HepG2 (cell line): ENCODE data around the gene MEIS1. TPM values are rescaled to one million over a fixed set of nuclear protein-coding genes. Genes with fewer than 3 reads are reported as not detected.

Experiments
- ATAC-seq: fragments of 200-7000 bp; cut with Tn5 transposase; 3 replicates; pipeline ENCODE4 v1.9.1; 2020; ENCODE audit warnings: mild to moderate bottlenecking, moderate library complexity
- Bru-seq: library from RNA; stranded (reverse); fragments of 400-500 nt; gene quantifications from one replicate; lab custom pipeline; 2021; lab: Mats Ljungman, UMichigan
- BruChase-seq, 2 experiments: library from RNA; stranded (reverse); fragments of 400-500 nt; gene quantifications; one replicate each; lab custom pipeline; 2021; lab: Mats Ljungman, UMichigan
- BruUV-seq: library from RNA; stranded (reverse); fragments of 400-500 nt; replicated peaks from 2 replicates; lab custom pipeline; 2021; lab: Mats Ljungman, UMichigan
- CTCF ChIA-PET: fragments of 300-600 bp; formaldehyde crosslinking; extraction: SDS; loops from one replicate; lab custom pipeline; 2021; ENCODE audit warnings: low total read pairs, inconsistent platforms, low intra/inter-chr PET ratio; lab: Yijun Ruan, JAX
- POLR2A ChIA-PET: fragments of 350-600 bp; sonication (Branson Sonifier 250); formaldehyde crosslinking; loops from one replicate; lab custom pipeline; 2020; ENCODE audit warnings: antibody characterized with exemption, inconsistent platforms; lab: Yijun Ruan, JAX
- DNase-seq: peaks from one replicate; pipeline ENCODE4 v3.0.0-alpha.2; 2015; ENCODE audit warnings: low spot score
- FAIRE-seq: peaks from 3 replicates; lab custom pipeline; 2011; peaks lifted over from hg19 to GRCh38; lab: Jason Lieb, UNC
- H2AFZ ChIP-seq: one replicate; pipeline ENCODE4 v1.6.1; 2011; ENCODE audit warnings: low read length, inconsistent platforms
- H3K27ac ChIP-seq: fragments of 300-600 bp; 3 replicates; pipeline ENCODE4 v1.8.0; 2011; ENCODE audit warnings: mixed run types, mild to moderate bottlenecking, mixed read lengths, low read length, inconsistent platforms; ENCODE audit not compliant: insufficient read depth; ENCODE audit errors: extremely low read length
- H3K27me3 ChIP-seq, 2 experiments: fragments of 200-600 bp in 1 of 2; 2 replicates in 1 of 2; 3 replicates in 1 of 2; pipeline versions ENCODE4 v1.6.0 to v1.8.0; 2011; ENCODE audit warnings: low read length in 2 of 2, mild to moderate bottlenecking in 2 of 2, moderate library complexity in 2 of 2, inconsistent platforms in 1 of 2; ENCODE audit not compliant: insufficient read depth in 2 of 2, control insufficient read depth in 1 of 2
- H3K36me3 ChIP-seq, 2 experiments: fragments of 200-600 bp in 1 of 2; replicated peaks in 1 of 2; 2 replicates in 1 of 2; 3 replicates in 1 of 2; pipeline versions ENCODE4 v1.5.1 to v1.8.0; 2011; ENCODE audit warnings: low read length in 2 of 2, inconsistent platforms in 1 of 2; ENCODE audit not compliant: insufficient read depth in 2 of 2, control insufficient read depth in 1 of 2
- H3K4me1 ChIP-seq: 2 replicates; pipeline ENCODE4 v1.5.1; 2012; ENCODE audit warnings: low read length, inconsistent platforms; ENCODE audit not compliant: insufficient read depth
- H3K4me2 ChIP-seq: 2 replicates; pipeline ENCODE4 v1.6.0; 2011; ENCODE audit warnings: low read depth, low read length, inconsistent platforms
- H3K4me3 ChIP-seq, 3 experiments: fragments of 200-600 bp in 1 of 3; sonication (generic), shearing (Covaris generic) in 1 of 3; replicated peaks in 1 of 3; 2 replicates each; pipeline ENCODE4 v1.5.1; 2011 to 2016; ENCODE audit warnings: low read length in 3 of 3, inconsistent platforms in 2 of 3, low read depth in 2 of 3, mild to moderate bottlenecking in 2 of 3, control low read depth in 1 of 3, mixed read lengths in 1 of 3; ENCODE audit not compliant: insufficient read depth in 1 of 3
- H3K79me2 ChIP-seq: one replicate; pipeline ENCODE4 v1.6.1; 2011; ENCODE audit warnings: low read length, inconsistent platforms; ENCODE audit not compliant: insufficient read depth
- H3K9ac ChIP-seq: 2 replicates; pipeline ENCODE4 v1.6.0; 2011; ENCODE audit warnings: mild to moderate bottlenecking, low read depth, low read length, inconsistent platforms; ENCODE audit not compliant: insufficient read depth
- H3K9me3 ChIP-seq: 2 replicates; pipeline ENCODE4 v1.5.1; 2012; ENCODE audit warnings: mild to moderate bottlenecking, low read length
- H4K20me1 ChIP-seq: 2 replicates; pipeline ENCODE4 v1.6.0; 2011; ENCODE audit warnings: inconsistent platforms, mild to moderate bottlenecking, low read length, moderate library complexity; ENCODE audit not compliant: insufficient read depth
- DNMT3B ChIP-seq: conservative IDR thresholded peaks from 2 replicates; pipeline ENCODE4 v1.6.1; 2016; ENCODE audit warnings: missing biosample characterization, control low read depth
- DR1 ChIP-seq: sonication (generic); formaldehyde crosslinking; IDR thresholded peaks from 2 replicates; pipeline ENCODE4 v1.8.0; 2021; ENCODE audit warnings: mild to moderate bottlenecking, missing genetic modification reagents, inconsistent platforms
- EHMT2 ChIP-seq: fragments of 200-600 bp; sonication (generic); IDR thresholded peaks from 2 replicates; pipeline ENCODE4 v1.7.0; 2017; ENCODE audit warnings: antibody characterized with exemption, low read depth, low read length, borderline replicate concordance
- HHEX ChIP-seq: IDR thresholded peaks from 2 replicates; pipeline ENCODE4 v1.6.1; 2016; ENCODE audit warnings: control low read depth
- HOXA3 ChIP-seq: sonication (generic); formaldehyde crosslinking; IDR thresholded peaks from 2 replicates; pipeline ENCODE4 v1.5.0; 2020; ENCODE audit warnings: missing genetic modification reagents
- IRF2 ChIP-seq: IDR thresholded peaks from 2 replicates; pipeline ENCODE4 v1.6.1; 2018; ENCODE audit warnings: missing genetic modification reagents, missing compliant biosample characterization
- JDP2 ChIP-seq: sonication (generic); formaldehyde crosslinking; IDR thresholded peaks from 2 replicates; pipeline ENCODE4 v1.8.1; 2022; ENCODE audit warnings: missing genetic modification reagents, borderline replicate concordance
- KLF13 ChIP-seq: sonication (generic); formaldehyde crosslinking; IDR thresholded peaks from 2 replicates; pipeline ENCODE4 v1.4.0; 2020; ENCODE audit warnings: mild to moderate bottlenecking, missing genetic modification reagents
- NR2F1 ChIP-seq, 2 experiments: fragments of 450-650 bp in 1 of 2; formaldehyde crosslinking in 1 of 2; IDR thresholded peaks; 2 replicates each; pipeline versions ENCODE4 v1.5.0 to v1.6.1; 2016 to 2020; ENCODE audit warnings: mild to moderate bottlenecking in 1 of 2, missing compliant biosample characterization in 1 of 2, missing genetic modification reagents in 1 of 2, moderate library complexity in 1 of 2
- TBX2 ChIP-seq: sonication (generic); formaldehyde crosslinking; IDR thresholded peaks from 2 replicates; pipeline ENCODE4 v1.5.0; 2020; ENCODE audit warnings: missing genetic modification reagents, mild to moderate bottlenecking, borderline replicate concordance
- ZC3H13 ChIP-seq: sonication (generic); formaldehyde crosslinking; IDR thresholded peaks from 2 replicates; pipeline ENCODE4 v1.8.1; 2023; ENCODE audit warnings: mild to moderate bottlenecking, missing genetic modification reagents, moderate library complexity
- ZKSCAN1 ChIP-seq: fragments of 150-350 bp; IDR thresholded peaks from 2 replicates; pipeline ENCODE4 v1.6.1; 2014; ENCODE audit warnings: low read length
- ZNF558 ChIP-seq: sonication (generic); formaldehyde crosslinking; IDR thresholded peaks from 2 replicates; pipeline ENCODE4 v1.9.0; 2022; ENCODE audit warnings: mild to moderate bottlenecking, missing genetic modification reagents, borderline replicate concordance
- ZNF614 ChIP-seq: IDR thresholded peaks from 2 replicates; pipeline ENCODE4 v1.6.1; 2018; ENCODE audit warnings: missing biosample characterization, missing genetic modification reagents, inconsistent platforms, borderline replicate concordance
- ZNF616 ChIP-seq: sonication (generic); formaldehyde crosslinking; IDR thresholded peaks from 2 replicates; pipeline ENCODE4 v1.5.0; 2020; ENCODE audit warnings: low read depth, mild to moderate bottlenecking, missing genetic modification reagents
- ZZZ3 ChIP-seq: sonication (generic); formaldehyde crosslinking; IDR thresholded peaks from 2 replicates; pipeline ENCODE4 v1.4.0; 2020; ENCODE audit warnings: missing genetic modification reagents, mild to moderate bottlenecking, borderline replicate concordance
- whole genome bisulfite sequencing: methylation state at CpG from one replicate; pipeline ENCODE4 v1.1.6; 2017; ENCODE audit warnings: low lambda C conversion rate; 5-methylcytosine and 5-hydroxymethylcytosine counted together
- in situ Hi-C: cut with HindIII; loops from 2 replicates; pipeline ENCODE4 v1.10.0; 2017; ENCODE audit warnings: low pct_unique_long_range_greater_than_20kb; ENCODE audit not compliant: extremely low pct_ligation_motif_present
- intact Hi-C: fragments of 100-400 bp; cut with micrococcal nuclease; formaldehyde crosslinking; loops from one replicate; pipeline ENCODE4 v1.10.0; 2022; ENCODE audit not compliant: unreplicated experiment
- long read RNA-seq, 2 experiments: library from RNA in 1 of 2; library from polyadenylated mRNA in 1 of 2; stranded (forward) in 1 of 2; unstranded in 1 of 2; transcript quantifications; one replicate each; pipeline ENCODE4 v2.0.0, GENCODE V29; 2019 to 2022
- polyA minus RNA-seq, 3 experiments: library from RNA; depleted of rRNA, polyadenylated mRNA; stranded (reverse); fragments of >200 nt; gene quantifications; 2 replicates each; pipeline ENCODE4 v1.2.3, GENCODE V29; 2011; ENCODE audit warnings: low replicate concordance in 1 of 3
- polyA plus RNA-seq, 8 experiments: library from polyadenylated mRNA; depleted of rRNA in 3 of 8; stranded (reverse) in 7 of 8; unstranded in 1 of 8; fragments of >200 nt; fragmentation: Illumina TruSeq in 4 of 8; extraction: Trizol in 4 of 8; gene quantifications; 2 replicates each; pipeline versions ENCODE4 v1.2.1 to v1.2.3, GENCODE V29; 2011 to 2016; ENCODE audit warnings: low read depth in 4 of 8, missing spikeins in 1 of 8, mixed read lengths in 1 of 8; ENCODE audit not compliant: insufficient read depth in 1 of 8
- total RNA-seq, 5 experiments: library from RNA; depleted of rRNA; stranded (reverse); fragments of >200 nt; fragmentation: Illumina TruSeq; extraction: Trizol; gene quantifications; 2 replicates each; pipeline ENCODE4 v1.2.3, GENCODE V29; 2016; ENCODE audit warnings: low read depth in 1 of 5
- TF ChIP-seq, protein P1 (sequence below): sonication (generic); formaldehyde crosslinking; IDR thresholded peaks from 2 replicates; pipeline ENCODE4 v1.4.0; 2020; ENCODE audit warnings: mild to moderate bottlenecking, low read depth, missing genetic modification reagents

MEIS1 gene
- total RNA-seq (2016; rRNA removed; fragmentation: Illumina TruSeq; extraction: Trizol) (4.5 and 6.0 TPM in 2 replicates), polyA plus RNA-seq (2011; rRNA removed) (2.6 and 3.8 TPM in 2 replicates), polyA minus RNA-seq (2011; rRNA and poly(A)+ RNA removed; ENCODE audit: low replicate concordance) (6.9 and 19.7 TPM in 2 replicates), Bru-seq, nascent RNA (percentile 53 among the genes with signal in this experiment), BruChase-seq, experiment 1, labeled RNA remaining after a 6-hour chase (percentile 37 among the genes with signal in this experiment), BruChase-seq, experiment 2, labeled RNA remaining after a 2-hour chase (percentile 43 among the genes with signal in this experiment)
- 0.88 and 1.3 TPM in 2 replicates for total RNA-seq (2016; cell fraction: cytosol; rRNA removed; fragmentation: Illumina TruSeq; extraction: Trizol; ENCODE audit: low read depth)
- 4.4 and 6.6 TPM in 2 replicates for total RNA-seq (2016; cell fraction: insoluble cytoplasmic fraction; rRNA removed; fragmentation: Illumina TruSeq; extraction: Trizol)
- total RNA-seq (2016; cell fraction: membrane; rRNA removed; fragmentation: Illumina TruSeq; extraction: Trizol) = 2.1 and 4.3 TPM in 2 replicates
- 11.1 and 12.8 TPM in 2 replicates for total RNA-seq (2016; cell fraction: nucleus; rRNA removed; fragmentation: Illumina TruSeq; extraction: Trizol)
- 1.2 and 2.1 TPM in 2 replicates for polyA plus RNA-seq (2011; cell fraction: cytosol; rRNA removed)
- 3.6 and 3.7 TPM in 2 replicates for polyA plus RNA-seq (2011; cell fraction: nucleus; rRNA removed)
- 1.7 and 2.9 TPM in 2 replicates for polyA plus RNA-seq (2012)
- 0.16 and 0.49 TPM in 2 replicates for polyA plus RNA-seq (2016; cell fraction: cytosol; fragmentation: Illumina TruSeq; extraction: Trizol; ENCODE audit: low read depth)
- 4.1 and 4.2 TPM in 2 replicates for polyA plus RNA-seq (2016; cell fraction: insoluble cytoplasmic fraction; fragmentation: Illumina TruSeq; extraction: Trizol; ENCODE audit: low read depth)
- polyA plus RNA-seq (2016; cell fraction: membrane; fragmentation: Illumina TruSeq; extraction: Trizol; ENCODE audit: low read depth) = 1.0 and 1.1 TPM in 2 replicates
- polyA plus RNA-seq (2016; cell fraction: nucleus; fragmentation: Illumina TruSeq; extraction: Trizol; ENCODE audit: insufficient read depth, low read depth) = 4.8 and 9.7 TPM in 2 replicates
- polyA minus RNA-seq (2011; cell fraction: cytosol; rRNA and poly(A)+ RNA removed) = 4.3 and 5.7 TPM in 2 replicates
- polyA minus RNA-seq (2011; cell fraction: nucleus; rRNA and poly(A)+ RNA removed) = 19.1 and 25.4 TPM in 2 replicates
- long read RNA-seq, experiment 1, full-length matches to known transcripts = 4 of 9 reads
- long read RNA-seq, experiment 1, partial matches to known transcripts = 0 of 9 reads
- long read RNA-seq, experiment 1, other reads (novel, unspliced or antisense) = 5 of 9 reads
- long read RNA-seq, experiment 2, partial matches to known transcripts = 0 of 2 reads
- long read RNA-seq, experiment 2, other reads (novel, unspliced or antisense) = 2 of 2 reads

DNA sequence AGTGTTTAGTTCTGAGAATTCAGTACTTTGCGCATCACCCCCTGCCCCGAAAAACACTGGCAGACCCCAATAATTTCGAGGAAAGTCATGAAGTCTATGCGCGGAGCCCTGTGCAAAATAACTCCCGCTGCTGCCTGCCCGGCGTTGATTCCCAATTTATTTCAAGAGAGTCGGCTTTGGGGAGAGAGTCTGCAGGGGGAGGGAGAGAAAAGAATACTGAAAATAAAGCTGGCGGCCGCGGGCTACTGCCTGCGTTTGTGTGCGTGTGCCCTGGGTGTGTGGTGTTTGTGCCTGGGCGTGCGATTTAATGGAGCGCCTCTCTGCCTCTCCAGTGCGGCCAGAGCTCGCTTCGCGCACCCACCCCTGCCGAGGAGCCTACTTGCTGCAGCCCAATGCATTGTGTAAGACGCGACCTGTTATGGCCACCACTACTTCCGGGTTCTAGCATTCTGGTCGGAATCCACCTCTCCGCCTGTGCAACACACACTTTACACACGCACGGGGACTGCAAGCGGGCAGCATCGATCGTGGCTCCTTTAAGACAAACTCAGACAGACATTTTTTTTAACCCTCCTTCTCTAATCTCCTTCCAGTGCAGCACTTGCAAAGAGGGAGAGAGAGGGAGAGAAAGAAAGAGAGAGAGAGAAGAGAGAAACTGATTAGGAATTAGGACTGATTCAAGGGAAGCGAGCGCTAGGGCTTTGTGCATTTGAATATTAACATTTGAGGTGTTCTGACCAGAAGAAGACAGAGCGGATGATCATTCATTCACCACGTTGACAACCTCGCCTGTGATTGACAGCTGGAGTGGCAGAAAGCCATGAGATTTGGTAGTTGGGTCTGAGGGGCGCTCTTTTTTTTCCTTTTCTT lies at the start of gene MEIS1:
TSS of gene MEIS1 (plus strand) at position 447 of the 870 bp plus-strand sequence. CDS start 732 bp downstream, outside the sequence.
- Histone ChIP-seq H3K9me3 (no peaks in the 10 kb centered on the region), H3K27ac (peak within 1 kb of the TSS; percentile 72), H4K20me1 (no peaks in the 10 kb centered on the region), H3K79me2 (no peaks in the 10 kb centered on the region), H3K9ac (peak within 1 kb of the TSS; percentile 66), H3K27me3 (peaks cover 0 to 11% of the 10 kb centered on the region in 2 experiments; a peak in 3 of 5 replicates), H3K4me1 (peaks cover 19% of the 10 kb centered on the region), H3K4me2 (peak within 1 kb of the TSS; percentile 99), H3K36me3 (no peaks in the 10 kb centered on the region), H2AFZ (peak within 1 kb of the TSS; percentile 97), H3K4me3 (peak within 1 kb of the TSS; percentile 71 to 93 (median 85))
- POLR2A ChIA-PET = interaction anchor here (0.7 to 1.6 kb wide), 5 partner anchors 21 to 1400 kb away, joined by 3 read pairs; no protein-coding TSS in a partner anchor
- ATAC-seq (peak; percentile 90), FAIRE-seq (peak; percentile 91), DNase-seq (peak; percentile 91)
- BruUV-seq = no TSS peak
- 2% methylated on average over 34 of the region's 38 CpGs for WGBS
- intact Hi-C loops (loop anchor here (1.0 to 5.0 kb wide), 2 partner anchors 140 to 962 kb away; partner anchors contain the start of gene ETAA1), in situ Hi-C loops (loop anchor here (5.0 to 25.0 kb wide), 6 partner anchors 142 to 1602 kb away; no protein-coding TSS in a partner anchor)
- CTCF ChIA-PET = no interaction called here
- 0 out of 2 replicates have a peak, but pooled peaks have one; percentile 63 for TF ChIP-seq ZZZ3
- TF ChIP-seq, protein P1, sequence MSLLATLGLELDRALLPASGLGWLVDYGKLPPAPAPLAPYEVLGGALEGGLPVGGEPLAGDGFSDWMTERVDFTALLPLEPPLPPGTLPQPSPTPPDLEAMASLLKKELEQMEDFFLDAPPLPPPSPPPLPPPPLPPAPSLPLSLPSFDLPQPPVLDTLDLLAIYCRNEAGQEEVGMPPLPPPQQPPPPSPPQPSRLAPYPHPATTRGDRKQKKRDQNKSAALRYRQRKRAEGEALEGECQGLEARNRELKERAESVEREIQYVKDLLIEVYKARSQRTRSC (CRISPR knock-in tag) = 0 out of 2 replicates have a peak, but pooled peaks have one; percentile 64
- peak in 1 of 2 experiments; percentile 34; a peak in 1 of 4 replicates for TF ChIP-seq NR2F1 (CRISPR knock-in tag; IDR thresholded peaks at IDR 0.05)
- no peak; the same call in none of the 2 replicates for TF ChIP-seq DR1 (CRISPR knock-in tag)
- peak; percentile 84; the same call in 1 of the 2 replicates for TF ChIP-seq ZNF616 (CRISPR knock-in tag)
- TF ChIP-seq IRF2 = peak; percentile 89; the same call in 1 of the 2 replicates
- no peak for TF ChIP-seq EHMT2
- TF ChIP-seq KLF13 (CRISPR knock-in tag) = 0 out of 2 replicates have a peak, but pooled peaks have one; percentile 76
- TF ChIP-seq ZNF558 (CRISPR knock-in tag) = 0 out of 2 replicates have a peak, but pooled peaks have one; percentile 35
- no peak; the same call in 1 of the 2 replicates for TF ChIP-seq JDP2
- TF ChIP-seq HOXA3 (CRISPR knock-in tag) = peak; percentile 94
- TF ChIP-seq DNMT3B (CRISPR knock-in tag) = peak; percentile 74
- 0 out of 2 replicates have a peak, but pooled peaks have one; percentile 64 for TF ChIP-seq HHEX
- TF ChIP-seq TBX2 (CRISPR knock-in tag) = peak; percentile 62; the same call in 1 of the 2 replicates
- TF ChIP-seq ZC3H13 = peak; percentile 84
- 0 out of 2 replicates have a peak, but pooled peaks have one; percentile 24 for TF ChIP-seq ZKSCAN1
- TF ChIP-seq ZNF614 = peak; percentile 95; the same call in 1 of the 2 replicates
